ENCODE results near the gene FAM13A. TPM values are rescaled to one million over a fixed set of nuclear protein-coding genes. Genes with fewer than 3 reads are reported as not detected.

The FAM13A gene
- total and polyA plus RNA-seq, 2 of the 4 experiments (the other 2 are of a cell fraction), result 13.1 to 22.0 TPM

DNA sequence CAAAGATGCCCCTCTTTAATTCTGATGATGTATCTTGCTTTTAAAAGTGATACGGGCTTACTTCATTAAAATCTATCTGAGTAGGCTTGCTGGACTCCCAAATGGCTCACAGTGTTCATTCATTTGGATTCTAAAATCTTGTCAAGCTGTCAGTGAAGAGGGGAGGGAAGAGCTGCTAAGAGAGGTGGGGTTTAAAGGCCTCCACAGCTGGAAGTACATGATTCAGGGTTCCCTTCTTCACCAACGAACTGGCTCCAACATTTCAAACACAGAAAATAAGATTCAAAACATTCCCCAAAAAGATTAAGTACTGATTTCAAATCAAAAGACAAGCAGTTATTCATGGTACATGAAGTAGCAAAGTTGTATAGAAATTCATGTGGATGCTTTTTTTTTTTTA lies 226.4 kb downstream of the FAM13A start:
- H3K9ac ChIP-seq (ENCODE audit: low read depth, low read length), result no peak overlapping the region
- no peak overlapping the region for H3K4ac ChIP-seq (ENCODE audit: low read depth, low read length)
- H3K14ac ChIP-seq (replicated peaks; ENCODE audit: low read depth, low read length), result no peak overlapping the region
- no peaks in the 10 kb centered on the region for H4K20me1 ChIP-seq (ENCODE audit: insufficient read depth, low read length)
- intact Hi-C loops (cut with micrococcal nuclease), result no loop called here
- no peak overlapping the region for H4K91ac ChIP-seq (ENCODE audit: insufficient read depth, low read depth, low read length)
- no peak overlapping the region for H3K4me3 ChIP-seq (ENCODE audit: insufficient read depth, low read depth, low read length)
- in situ Hi-C loops (cut with MboI; ENCODE audit: low sequenced_read_pairs), result no loop called here
- no peak overlapping the region for H2AFZ ChIP-seq (replicated peaks; ENCODE audit: low read length, poor library complexity)
- H4K5ac ChIP-seq (ENCODE audit: low read depth, low read length), result no peak overlapping the region
- no peak overlapping the region for H2BK15ac ChIP-seq (ENCODE audit: low read depth, low read length)
- TF ChIP-seq RAD21 (IDR thresholded peaks at IDR 0.05; ENCODE audit: low read length) (no peak), RCOR1 (IDR thresholded peaks at IDR 0.05; ENCODE audit: insufficient replicate concordance, low read length) (no peak), BHLHE40 (IDR thresholded peaks at IDR 0.05; ENCODE audit: low read depth, low read length) (no peak), POLR2A (IDR thresholded peaks at IDR 0.05; ENCODE audit: low read depth, low read length) (no peak), MXI1 (IDR thresholded peaks at IDR 0.05; ENCODE audit: borderline replicate concordance, low read depth, low read length) (no peak), RFX5 (IDR thresholded peaks at IDR 0.05; ENCODE audit: low read depth, low read length) (no peak), MAZ (IDR thresholded peaks at IDR 0.05; ENCODE audit: borderline replicate concordance, low read depth, low read length) (no peak), FOS (IDR thresholded peaks at IDR 0.05; ENCODE audit: low read depth, low read length) (no peak), CHD1 (IDR thresholded peaks at IDR 0.05; ENCODE audit: low read depth, low read length) (no peak), CEBPB (IDR thresholded peaks at IDR 0.05; ENCODE audit: low read depth, low read length) (no peak), NFE2L2 (IDR thresholded peaks at IDR 0.05; ENCODE audit: low read depth, low read length) (no peak), MAFK (IDR thresholded peaks at IDR 0.05; ENCODE audit: low read depth, low read length) (no peak), SMC3 (IDR thresholded peaks at IDR 0.05; ENCODE audit: low read depth, low read length) (no peak)
- TF ChIP-seq, protein P1, sequence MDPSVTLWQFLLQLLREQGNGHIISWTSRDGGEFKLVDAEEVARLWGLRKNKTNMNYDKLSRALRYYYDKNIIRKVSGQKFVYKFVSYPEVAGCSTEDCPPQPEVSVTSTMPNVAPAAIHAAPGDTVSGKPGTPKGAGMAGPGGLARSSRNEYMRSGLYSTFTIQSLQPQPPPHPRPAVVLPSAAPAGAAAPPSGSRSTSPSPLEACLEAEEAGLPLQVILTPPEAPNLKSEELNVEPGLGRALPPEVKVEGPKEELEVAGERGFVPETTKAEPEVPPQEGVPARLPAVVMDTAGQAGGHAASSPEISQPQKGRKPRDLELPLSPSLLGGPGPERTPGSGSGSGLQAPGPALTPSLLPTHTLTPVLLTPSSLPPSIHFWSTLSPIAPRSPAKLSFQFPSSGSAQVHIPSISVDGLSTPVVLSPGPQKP (IDR thresholded peaks at IDR 0.05; ENCODE audit: borderline replicate concordance, low read depth, low read length), result no peak
- TF ChIP-seq, protein P2, sequence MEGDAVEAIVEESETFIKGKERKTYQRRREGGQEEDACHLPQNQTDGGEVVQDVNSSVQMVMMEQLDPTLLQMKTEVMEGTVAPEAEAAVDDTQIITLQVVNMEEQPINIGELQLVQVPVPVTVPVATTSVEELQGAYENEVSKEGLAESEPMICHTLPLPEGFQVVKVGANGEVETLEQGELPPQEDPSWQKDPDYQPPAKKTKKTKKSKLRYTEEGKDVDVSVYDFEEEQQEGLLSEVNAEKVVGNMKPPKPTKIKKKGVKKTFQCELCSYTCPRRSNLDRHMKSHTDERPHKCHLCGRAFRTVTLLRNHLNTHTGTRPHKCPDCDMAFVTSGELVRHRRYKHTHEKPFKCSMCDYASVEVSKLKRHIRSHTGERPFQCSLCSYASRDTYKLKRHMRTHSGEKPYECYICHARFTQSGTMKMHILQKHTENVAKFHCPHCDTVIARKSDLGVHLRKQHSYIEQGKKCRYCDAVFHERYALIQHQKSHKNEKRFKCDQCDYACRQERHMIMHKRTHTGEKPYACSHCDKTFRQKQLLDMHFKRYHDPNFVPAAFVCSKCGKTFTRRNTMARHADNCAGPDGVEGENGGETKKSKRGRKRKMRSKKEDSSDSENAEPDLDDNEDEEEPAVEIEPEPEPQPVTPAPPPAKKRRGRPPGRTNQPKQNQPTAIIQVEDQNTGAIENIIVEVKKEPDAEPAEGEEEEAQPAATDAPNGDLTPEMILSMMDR (conservative IDR thresholded peaks at IDR 0.05; ENCODE audit: low read depth, low read length), result no peak
- TF ChIP-seq, protein P3, sequence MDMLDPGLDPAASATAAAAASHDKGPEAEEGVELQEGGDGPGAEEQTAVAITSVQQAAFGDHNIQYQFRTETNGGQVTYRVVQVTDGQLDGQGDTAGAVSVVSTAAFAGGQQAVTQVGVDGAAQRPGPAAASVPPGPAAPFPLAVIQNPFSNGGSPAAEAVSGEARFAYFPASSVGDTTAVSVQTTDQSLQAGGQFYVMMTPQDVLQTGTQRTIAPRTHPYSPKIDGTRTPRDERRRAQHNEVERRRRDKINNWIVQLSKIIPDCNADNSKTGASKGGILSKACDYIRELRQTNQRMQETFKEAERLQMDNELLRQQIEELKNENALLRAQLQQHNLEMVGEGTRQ (IDR thresholded peaks at IDR 0.05; ENCODE audit: low read depth, low read length), result no peak
- ChIA-PET POLR2A (ENCODE audit: unreplicated experiment) (no interaction called here), CTCF (interaction anchor here (0.6 kb wide), 1 partner anchor 236 kb away, joined by 3 read pairs; no protein-coding TSS in a partner anchor)
- no TSS peak for BruUV-seq (replicated peaks)
- no peak overlapping the region for H2BK120ac ChIP-seq (ENCODE audit: low read depth, low read length)
- H4K8ac ChIP-seq (ENCODE audit: low read depth in 2 of 2, low read length in 2 of 2), result no peak overlapping the region
- no peak overlapping the region for H2BK20ac ChIP-seq (ENCODE audit: low read depth, low read length)
- no peaks in the 10 kb centered on the region for H3K27me3 ChIP-seq (ENCODE audit: control insufficient read depth, insufficient read depth, low read length)
- ATAC-seq (ENCODE audit: low read depth) (no peak), DNase-seq (no peak)
- no peak overlapping the region for H3K4me2 ChIP-seq (ENCODE audit: low read depth, low read length)
- no peaks in the 10 kb centered on the region for H3K9me3 ChIP-seq (ENCODE audit: control insufficient read depth, insufficient read depth, low read length)
- H3K9me1 ChIP-seq (ENCODE audit: insufficient read depth, low read length), result no peaks in the 10 kb centered on the region
- H2AK9ac ChIP-seq (replicated peaks; ENCODE audit: low read depth, low read length, poor library complexity), result no peak overlapping the region
- H3K23ac ChIP-seq (ENCODE audit: low read depth, low read length), result no peak overlapping the region
- dilution Hi-C loops (cut with HindIII; ENCODE audit: low sequenced_read_pairs, unreplicated experiment), result no loop called here
- H3K27ac ChIP-seq (ENCODE audit: insufficient read depth, low read length), result no peak overlapping the region
- no peaks in the 10 kb centered on the region for H3K4me1 ChIP-seq (ENCODE audit: control insufficient read depth, insufficient read depth, low read length)
- H3K56ac ChIP-seq (ENCODE audit: extremely low read depth, insufficient read depth, low read length), result no peak overlapping the region
- H3K18ac ChIP-seq (ENCODE audit: low read depth, low read length), result no peak overlapping the region
- no CpG with 5 or more reads among the region's 2 CpGs for WGBS, 2 experiments (ENCODE audit: extremely low coverage in 2 of 2, insufficient read length in 1 of 2)
- H3K36me3 ChIP-seq (ENCODE audit: control insufficient read depth, insufficient read depth, low read length), result no peaks in the 10 kb centered on the region
- H2AK5ac ChIP-seq (ENCODE audit: low read depth, low read length), result no peak overlapping the region
- no peak overlapping the region for H2BK5ac ChIP-seq (ENCODE audit: low read depth, low read length, poor library complexity, severe bottlenecking)
- H3K79me1 ChIP-seq (ENCODE audit: low read depth in 1 of 2, low read length in 2 of 2), result no peaks in the 10 kb centered on the region

Measured in IMR-90 (cell line).